Activated effector memory CD4-positive, alpha-beta T cell treated with anti-CD3 and anti-CD28 coated beads, Interleukin-2, amount 50 U/mL, for 16 hours (primary cell): ENCODE results near the gene GRAP2.
A peak's percentile ranks its signal among the peaks of the same experiment; 100 is the strongest.

ENCODE experiments used
- DNase-seq: peaks from one replicate; pipeline ENCODE4 v3.0.0-alpha.2; 2020

The GRAP2 gene

DNA sequence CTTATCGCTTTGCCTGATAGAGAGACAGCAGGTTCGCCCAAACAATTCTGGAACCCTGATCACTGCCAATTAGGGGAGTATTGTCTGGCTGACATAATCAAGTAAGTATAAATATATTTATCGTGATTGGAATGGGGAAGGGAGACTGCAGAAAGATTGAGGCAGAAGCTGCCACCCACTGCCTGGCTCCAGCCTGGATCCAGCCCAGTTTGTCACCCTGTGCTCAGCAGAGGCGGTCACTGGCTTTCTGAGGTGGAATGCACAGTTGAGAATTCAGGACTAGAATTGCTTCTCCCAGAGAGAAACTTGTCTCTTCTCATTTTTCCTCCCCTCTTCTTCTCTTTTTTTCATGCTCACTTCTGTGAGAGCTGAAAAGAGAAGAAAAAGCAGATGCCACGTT, 25.9 kb downstream of the GRAP2 start:
- no peak for DNase-seq

DNA sequence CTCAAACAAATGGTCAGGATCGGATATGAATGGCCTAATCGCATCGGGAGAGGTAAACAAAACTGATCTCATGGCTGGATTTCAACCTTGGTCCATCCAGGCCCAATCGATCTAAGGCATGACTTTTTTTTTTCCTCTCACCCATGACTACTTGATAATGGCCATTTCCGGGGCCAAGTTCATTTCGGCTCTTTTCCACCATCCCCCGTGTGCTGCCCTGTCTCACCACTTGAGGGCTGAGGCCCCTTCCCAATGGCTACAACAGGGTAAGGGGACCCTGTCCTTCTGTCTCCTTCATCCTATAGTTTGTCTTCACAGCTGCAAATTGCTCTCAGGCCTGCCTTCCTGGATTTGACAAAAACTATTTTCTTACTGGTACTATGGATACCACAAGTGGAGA, 26.7 kb downstream of the GRAP2 start:
- DNase-seq = no peak

DNA sequence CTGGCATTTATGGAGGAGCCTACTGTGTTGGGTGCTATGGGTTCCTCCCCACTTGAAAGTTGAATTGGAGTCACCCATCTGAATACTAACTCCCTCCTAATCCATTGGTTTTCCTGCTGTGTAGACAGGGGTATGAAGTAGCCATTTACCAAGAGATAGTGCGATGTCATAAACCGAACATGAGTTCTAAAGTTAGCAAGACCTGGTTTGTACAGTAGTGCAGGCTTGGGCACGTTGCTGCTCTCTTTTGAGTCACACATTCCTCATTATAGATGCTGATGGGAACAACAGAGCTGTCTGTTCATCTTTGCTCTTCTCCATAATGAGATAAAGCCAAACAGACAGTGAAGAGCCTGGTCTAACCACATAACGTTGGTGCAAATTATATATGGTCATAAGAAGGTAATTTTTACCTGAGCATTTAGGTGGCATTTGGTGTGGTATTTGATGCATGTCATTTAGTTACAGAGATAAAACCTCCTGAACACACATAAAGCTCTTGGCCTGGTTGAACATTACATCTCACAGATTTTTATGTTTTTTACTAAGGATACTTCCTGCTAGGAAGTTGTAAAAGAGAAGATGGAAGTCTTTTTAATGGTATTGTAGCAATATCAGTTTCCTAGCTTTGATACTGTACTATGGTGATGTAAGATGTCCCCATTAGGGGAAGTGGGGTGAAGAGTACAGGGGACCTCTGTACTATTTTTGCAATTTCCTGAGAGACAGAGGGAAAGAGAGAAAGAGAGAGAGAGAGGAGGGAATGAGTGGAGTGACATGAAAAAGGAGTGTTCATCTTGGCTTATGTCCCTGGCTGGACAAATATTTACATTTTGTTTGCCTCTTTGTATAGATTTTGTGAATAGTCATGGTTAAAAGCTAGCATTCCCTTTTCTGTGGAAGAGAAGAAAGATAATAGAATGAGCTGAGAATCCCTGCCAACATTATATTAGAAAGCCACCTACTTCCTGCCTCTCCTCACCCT, 27.9 kb downstream of the GRAP2 start:
- no peak for DNase-seq

DNA sequence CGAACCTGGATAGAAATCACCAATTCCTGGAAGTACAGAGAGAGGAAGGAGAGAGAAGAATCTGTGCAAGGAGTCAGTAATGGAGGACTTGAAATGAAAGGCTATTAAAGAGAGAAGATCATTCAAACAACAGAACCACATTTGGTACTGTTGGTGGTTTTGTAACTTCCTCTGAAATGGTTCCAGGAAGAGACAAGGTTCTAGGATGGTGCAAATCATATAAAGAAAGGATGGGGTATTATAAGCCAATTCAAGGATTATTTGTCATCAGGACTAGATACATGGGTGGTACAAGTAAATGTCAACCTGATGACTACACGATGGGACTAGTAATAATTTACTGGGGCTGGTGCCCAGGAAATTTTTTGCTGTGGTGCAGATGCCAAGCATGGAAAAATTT, 30.4 kb downstream of the GRAP2 start:
- no peak for DNase-seq

DNA sequence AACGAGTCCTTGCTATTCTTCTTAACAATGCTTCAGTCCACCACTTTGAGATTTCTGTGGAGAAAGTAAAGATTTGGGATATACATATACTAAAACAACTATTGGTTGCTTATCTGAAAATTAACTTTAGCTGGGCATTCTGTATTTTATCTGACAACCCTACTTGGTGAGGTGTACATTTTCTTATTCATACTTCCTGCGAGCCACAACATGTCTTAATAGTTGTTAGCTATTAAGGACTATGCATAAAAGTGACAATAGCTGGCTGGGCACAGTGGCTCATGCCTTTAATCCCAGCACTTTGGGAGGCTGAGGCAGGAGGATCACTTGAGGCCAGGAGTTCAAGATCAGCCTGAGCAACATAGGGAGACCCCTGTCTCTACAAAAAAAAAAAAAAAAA, 31.3 kb downstream of the GRAP2 start:
- no peak for DNase-seq

DNA sequence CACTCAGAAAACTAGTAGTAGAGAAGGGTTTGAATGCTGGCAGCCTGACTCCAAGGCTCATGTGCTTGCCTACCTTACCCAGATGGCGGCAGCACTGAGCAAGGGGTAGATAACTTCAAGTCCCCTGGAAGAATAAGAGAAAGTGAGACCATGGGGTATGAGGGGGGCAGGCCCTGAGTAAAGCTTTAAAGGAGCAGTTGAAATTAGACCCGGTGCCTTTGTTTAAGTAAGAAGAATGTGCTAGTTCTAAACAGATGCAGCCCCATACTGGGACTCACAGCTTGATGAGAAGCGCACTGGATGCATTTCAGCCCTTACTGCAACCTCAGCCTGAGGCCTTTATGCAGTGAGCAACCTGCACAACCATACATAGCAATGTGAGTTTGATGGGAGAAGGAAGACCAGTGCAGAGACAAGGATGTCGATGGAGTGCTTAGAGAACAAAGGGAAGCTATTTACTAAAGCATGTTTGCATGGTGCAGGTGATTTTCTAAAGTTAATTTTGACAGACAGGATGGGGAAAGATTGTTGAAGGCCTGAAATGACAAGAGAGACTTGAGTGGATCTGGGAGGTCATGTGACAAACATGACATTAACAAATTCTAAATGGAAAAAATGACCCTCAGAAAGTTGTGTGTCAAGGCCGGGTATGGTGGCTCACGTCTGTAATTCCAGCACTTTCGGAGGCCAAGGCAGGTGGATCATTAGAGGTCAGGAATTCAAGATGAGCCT, 32.2 kb downstream of the GRAP2 start:
- DNase-seq = peak; percentile 81

DNA sequence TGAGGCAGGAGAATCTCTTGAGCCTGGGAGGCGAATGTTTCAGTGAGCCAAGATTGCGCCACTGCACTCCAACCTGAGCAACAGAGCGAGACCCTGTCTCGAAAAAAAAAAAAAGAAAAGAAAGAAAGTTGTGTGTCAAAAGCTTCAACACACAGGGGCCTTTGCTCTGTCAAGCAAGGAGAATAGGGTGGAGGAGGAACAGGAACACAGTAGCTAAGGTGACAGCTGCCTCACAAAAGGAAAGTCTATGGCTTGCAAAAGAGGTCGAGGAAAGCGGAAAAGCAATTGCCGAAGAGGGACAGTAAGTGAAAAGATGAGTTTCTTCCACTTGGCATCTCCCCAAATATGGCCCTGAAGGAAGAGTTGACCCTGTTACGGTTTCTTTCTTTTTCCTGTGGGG, 32.9 kb downstream of the GRAP2 start:
- no peak for DNase-seq

DNA sequence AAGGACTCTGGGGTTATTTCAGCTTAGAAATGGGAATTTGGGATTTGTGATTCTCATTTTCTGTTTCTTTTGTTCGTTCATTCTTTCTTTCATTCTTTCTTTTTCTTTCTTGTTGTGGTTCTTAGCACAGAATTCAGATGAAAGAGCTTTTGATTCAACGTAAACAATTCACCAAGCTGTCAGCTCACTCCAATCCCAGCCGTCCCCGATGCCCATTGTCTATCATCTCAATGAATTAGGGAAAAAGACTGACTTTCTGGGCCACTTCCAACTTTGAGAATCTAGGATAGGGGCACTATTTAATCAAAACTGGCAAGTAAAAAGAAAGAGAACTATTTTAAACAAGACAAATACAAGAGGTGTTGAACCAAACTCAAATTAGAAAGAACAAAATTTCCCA, 34.2 kb downstream of the GRAP2 start:
- no peak for DNase-seq

DNA sequence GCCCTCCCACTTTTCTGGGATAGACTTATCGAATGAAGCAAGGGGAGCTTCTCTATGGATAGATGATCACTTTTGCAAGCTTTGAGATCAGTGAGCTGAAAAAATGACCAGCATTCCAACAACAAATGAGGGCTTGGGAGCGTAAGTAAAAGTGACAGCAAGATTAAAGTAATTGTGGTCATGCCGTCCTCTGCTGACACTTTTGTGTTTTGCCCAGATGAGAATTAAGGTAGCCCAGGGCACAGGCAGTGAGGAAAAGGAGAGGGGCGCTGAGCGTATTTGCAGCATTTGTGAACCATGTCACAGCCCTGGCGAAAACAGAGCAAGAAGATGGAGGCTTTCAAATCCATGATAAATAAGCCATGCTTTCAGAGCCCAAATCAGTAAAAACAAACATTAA, 34.7 kb downstream of the GRAP2 start:
- DNase-seq = no peak

DNA sequence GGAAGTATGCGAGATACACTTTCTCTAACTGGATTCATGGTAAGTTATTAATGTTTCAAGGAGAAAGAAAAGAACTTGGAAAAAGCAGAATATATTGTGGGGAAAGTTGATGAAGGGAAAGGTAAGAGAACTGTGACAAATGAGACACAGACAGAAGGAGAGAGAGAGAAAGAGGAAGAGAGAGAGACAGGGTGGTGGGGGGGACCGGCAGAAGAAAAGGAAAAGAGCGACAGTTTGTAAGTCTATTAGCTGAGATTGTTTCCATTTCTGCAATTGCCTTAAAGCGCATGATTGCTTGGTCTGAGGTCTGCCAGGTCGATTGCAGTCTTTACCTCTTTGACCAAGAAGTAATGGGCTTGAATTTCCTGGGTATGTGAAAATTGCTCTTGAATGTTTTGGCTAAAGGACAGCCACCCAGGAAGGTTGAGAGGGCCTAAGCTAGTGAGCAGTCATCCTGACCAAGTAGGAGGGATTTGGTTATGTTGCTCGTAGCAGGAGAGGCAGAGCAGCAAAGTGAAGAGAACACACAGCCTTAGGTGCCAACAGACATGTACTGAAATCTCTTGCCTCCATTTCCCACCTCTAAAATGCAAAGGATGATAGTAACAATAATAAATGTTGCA, 35.8 kb downstream of the GRAP2 start:
- no peak for DNase-seq

DNA sequence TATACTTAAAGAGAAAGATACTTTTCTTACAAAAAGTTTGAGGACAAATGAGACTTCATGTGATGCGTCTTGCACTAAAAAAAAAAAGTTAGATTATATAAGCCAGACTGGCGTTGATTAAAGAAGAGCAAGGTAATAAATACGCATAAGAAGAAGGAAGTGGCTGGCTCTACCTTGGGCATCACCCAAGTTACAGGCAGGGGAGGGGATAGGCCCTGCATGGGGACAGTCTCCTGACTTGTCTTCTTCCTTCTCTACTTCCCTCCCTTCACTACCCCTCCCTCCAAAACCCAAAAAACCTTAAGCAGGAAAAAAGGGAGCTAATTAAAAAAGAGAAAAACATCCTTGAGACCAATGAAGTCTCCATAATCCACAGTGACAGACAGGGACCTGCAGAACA, 37.0 kb downstream of the GRAP2 start:
- no peak for DNase-seq

DNA sequence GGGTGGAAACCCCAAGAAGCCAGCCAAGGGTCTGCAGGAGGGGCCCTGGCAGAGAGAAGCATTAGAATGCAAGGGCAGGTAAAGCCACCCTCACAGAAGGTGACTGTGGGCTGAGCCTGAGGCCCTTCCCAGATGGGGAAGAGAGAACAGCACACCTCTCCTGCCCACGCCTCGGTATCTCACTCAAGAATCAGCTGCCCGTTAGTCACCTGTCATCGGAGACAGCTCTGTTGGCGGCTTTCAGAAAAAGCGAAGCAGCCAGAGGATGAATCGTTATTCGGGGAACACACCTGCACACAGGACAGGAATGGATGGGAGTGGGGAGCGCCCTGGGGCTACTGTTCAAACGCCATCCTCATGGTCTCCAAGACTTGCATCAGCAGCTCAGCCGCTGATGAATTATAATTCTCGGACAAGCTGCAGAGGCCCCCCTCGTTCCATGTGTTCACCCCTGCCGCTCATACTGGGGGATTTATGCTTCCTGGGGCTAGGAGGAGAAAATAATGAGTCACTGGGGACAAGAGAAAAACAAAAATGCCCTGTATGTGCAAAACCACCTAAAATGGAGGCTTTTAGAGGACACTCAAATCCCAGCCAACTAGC, 37.7 kb downstream of the GRAP2 start:
- DNase-seq = peak; percentile 84

DNA sequence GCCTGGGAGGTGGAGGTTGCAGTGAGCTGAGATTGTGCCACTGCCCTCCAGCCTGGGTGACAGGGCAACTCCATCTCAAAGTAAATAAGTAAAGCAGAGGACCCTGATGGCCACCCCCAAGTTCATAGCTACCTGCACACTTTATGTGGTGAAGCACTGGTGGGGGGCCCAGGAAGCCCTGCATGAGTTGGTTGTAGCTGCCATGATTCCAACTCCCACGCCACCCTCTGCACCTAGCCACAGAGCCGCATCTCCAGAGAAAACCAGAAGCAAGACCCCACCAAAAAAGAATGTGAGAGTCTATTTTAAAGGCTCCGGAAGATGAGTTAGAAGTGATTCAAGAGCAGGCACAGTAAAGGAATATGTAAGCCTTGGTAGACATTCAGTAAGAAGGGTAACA, 38.9 kb downstream of the GRAP2 start:
- DNase-seq = no peak

DNA sequence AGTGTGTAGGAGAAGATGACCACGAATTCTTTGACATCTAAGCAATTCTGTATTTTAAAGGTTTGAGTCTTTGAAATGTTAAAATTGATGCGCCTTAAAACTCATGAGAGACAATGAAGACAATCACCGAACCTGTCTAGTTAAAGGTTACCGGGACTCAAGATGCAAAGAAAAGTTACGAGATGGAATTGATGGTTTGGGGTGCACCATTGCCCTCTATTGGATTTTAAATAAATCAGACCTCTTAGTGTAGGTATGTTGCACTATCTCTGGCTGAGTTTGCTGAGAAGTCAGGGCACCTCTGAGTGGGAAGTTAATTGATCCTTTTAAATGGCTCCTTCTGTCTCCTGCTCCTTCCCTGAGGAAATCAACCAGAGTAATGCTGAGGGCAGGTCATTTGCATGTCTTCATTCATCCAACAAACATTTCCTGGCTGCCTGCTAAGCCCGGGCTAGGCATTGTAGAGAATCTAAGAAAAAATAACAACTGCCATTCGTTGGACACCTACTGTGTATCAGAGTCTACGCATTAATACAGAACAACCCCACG, 39.9 kb downstream of the GRAP2 start:
- DNase-seq = no peak

DNA sequence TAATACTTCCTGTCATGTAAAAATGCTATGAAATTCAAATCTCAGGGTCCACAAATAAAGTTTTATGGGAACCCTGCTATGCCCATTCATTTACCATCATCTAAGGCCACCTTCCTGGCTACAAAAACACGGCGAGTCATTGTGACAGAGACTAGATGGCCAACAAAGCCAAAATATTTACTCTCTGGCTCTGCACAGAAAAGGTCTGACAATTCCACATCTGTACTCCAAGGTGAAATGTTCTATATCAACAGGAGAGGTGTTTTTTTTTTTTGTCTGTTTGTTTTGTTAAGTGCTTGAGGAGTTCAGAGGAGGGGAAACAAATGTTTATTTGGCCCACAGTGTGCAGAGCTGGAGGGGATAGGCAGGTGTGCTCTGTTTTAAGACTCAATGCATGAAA, 40.7 kb downstream of the GRAP2 start:
- DNase-seq = no peak

DNA sequence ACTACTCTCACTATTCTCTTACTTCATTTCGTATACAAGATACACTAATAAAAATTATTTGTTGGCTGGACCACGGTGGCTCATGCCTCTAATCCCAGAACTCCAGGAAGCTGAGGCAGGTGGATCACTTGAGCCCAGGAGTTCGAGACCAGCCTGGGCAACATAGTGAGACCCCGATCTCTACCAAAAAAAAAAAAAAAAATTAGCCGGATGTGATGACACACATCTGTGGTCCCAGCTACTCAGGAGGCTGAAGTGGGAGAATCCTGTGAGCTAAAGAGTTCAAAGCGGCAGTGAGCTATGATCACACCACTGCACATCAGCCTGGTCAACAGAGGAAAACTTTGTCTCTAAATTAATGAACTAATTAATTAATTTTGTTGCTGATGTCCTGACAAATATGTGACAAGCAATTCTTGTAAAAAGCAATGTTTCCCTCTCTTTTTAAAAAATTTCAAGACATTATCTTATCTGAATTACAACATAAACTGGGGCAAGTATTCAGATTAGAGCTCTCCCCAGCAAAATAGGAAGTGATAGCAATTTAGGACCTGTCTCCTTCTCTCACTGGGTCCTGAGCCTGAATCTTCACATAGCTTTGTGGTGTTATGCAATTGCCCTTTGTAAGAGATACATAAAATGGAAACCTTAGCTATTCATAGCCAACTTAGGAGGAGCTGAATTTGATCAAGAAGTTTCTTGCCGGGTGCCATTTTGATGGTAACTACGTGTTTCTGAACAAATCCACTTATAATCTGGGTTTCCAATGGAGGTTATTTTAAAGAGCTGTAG, 41.8 kb downstream of the GRAP2 start:
- DNase-seq = no peak

DNA sequence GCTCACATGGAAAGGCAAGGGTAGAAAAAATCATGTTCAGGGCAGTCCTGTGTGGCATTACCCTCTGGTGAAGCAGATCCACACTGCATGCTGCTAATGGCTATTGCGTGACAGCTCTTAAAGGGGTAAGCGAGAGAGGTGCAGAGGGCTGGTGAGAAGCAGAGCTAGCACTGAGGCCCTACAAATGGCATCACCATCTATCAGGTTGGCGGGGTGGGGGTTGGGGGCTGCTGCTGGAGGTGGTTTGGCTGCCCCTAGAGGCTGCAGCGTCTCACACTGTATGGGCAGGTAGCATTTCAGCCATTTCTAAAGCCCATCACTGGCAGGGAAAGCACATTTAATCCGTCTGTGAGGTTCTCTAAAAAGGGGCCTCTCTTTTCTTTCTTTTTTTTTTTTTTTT, 42.5 kb downstream of the GRAP2 start:
- peak; percentile 71 for DNase-seq

DNA sequence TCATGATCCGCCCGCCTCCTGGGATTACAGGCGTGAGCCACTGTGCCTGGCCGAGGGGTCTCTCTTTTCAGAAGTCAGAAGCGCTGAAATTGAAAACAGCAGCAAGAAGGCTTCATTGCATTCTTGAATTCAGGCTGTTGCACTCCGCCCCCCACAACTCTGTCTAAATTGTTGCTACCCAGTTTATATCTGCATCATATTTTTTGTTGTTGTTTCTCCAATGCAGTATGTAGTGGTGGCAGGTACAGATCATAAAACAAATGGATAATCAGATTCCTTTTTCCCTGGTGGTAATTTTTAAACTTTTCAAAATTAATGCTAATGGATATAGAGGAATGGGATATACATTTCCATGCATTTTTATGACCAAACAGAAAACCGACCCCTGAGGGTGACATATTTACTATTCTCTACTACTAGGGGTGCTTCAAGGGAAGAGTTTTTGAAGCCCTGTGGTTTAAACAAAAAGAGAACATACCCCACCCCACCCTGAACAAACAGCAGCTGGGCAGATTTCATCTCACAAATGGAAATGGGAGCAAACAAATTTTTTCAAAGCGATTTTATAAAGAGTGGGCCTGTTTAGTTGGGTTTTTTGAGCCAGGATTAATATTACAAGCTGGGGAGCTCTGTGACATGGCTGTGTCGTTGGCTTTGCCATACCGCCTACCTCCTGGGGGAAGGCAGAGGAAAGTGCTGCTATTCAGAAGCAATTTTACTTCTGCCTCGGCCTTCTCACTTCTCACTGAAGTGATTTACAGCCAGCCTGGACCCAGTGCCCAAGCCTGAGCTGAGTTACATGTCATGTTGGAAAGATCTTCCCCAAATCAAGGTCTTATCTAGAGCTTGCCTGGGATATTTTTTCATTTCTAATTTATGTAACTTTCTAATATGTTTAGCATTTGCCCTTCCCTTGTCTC, 43.3 kb downstream of the GRAP2 start:
- DNase-seq = no peak

DNA sequence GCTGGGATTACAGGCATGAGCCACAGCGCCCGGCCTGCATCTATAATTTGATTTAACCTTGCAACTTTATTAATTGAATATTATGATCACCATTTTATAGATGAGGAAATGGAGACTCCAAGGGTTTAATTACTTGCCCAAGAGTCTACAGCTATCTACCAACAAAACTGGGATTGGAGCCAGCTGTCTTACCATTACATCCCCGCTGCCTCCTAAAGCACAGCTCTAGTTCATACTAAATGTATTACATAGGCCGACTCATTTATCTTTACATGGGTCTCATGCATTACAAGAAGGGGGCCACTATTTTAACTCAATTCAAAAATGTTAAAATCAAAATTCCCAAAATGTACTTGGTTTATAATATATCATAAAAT, 45.2 kb downstream of the GRAP2 start:
- DNase-seq = no peak

DNA sequence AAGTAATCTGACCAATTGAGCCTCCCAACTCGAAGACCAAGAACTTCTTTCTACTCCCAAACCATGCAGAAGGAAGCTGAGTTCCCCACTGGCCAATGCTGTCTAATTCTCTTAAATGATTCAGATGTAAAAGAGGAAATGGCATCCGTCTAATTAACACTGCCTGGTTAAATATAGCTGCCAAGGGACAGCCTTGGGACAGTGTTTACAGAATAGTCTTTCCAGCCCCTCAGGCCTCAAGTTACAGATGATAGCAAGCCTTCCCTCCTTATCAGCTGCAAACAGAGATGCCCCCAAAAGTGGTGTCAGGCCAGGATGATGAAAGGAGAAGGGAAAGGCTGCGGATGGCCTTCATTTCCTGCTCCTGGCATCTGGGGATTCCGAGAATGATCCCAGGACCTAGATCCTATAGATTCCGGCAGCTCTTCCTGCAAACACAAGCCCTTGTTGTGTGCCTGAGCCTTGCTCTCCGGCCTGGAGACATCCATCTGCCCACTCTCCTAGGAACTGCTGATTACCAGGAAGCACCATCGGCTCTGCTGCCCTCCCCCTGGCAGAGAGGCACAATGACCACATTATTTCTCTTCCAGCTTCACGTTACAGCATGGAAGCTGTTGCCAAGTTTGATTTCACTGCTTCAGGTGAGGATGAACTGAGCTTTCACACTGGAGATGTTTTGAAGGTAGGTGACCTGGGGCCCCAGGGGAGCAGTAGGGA, 45.8 kb downstream of the GRAP2 start:
- DNase-seq = no peak
